ENCODE results near the gene RYR1.

GRCh38 chr19:38528213-38528755 is 94.8 kb downstream of the RYR1 start:
- no peak for TF ChIP-seq CTCF (IDR thresholded peaks at IDR 0.05; ENCODE audit: low read depth, low read length)
- TF ChIP-seq EZH2phosphoT487 (IDR thresholded peaks at IDR 0.05; ENCODE audit: low read depth), result no peak

All from OCI-LY3 (cell line).